SK-N-MC (cell line): Measurements from ENCODE around the gene CFAP53.

Experiments
- EZH2 ChIP-seq: fragments of 200-600 bp; sonication (generic); IDR thresholded peaks from one replicate; pipeline ENCODE4 v1.6.1; 2017; ENCODE audit warnings: antibody characterized with exemption
- POLR2AphosphoS5 ChIP-seq: IDR thresholded peaks from 2 replicates; pipeline ENCODE4 v1.6.1; 2012; ENCODE audit warnings: mild to moderate bottlenecking, low read depth, low read length, borderline replicate concordance

DNA sequence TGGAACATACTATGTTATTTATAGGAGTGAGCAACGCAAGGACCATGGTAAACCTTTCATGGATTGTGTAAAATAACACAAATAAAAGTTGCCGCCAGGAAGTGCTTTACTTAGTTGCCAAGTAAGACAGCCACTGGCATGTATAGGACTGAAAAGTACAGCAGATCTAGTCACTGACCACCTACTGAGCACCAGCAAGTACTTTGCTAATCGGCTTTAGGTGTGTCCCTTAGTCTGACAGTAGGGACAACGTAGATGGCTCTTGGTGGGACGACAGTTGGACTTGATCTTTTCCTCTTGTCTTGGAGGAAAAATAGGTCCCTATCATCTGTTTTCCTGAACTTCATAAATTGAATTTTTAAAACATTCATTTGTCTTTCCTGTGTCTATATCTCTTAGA lies 34.8 kb upstream of the CFAP53 start:
- TF ChIP-seq POLR2AphosphoS5: no peak
- TF ChIP-seq EZH2: no peak
